Measurements from ENCODE around the gene SLC25A5.

DNA sequence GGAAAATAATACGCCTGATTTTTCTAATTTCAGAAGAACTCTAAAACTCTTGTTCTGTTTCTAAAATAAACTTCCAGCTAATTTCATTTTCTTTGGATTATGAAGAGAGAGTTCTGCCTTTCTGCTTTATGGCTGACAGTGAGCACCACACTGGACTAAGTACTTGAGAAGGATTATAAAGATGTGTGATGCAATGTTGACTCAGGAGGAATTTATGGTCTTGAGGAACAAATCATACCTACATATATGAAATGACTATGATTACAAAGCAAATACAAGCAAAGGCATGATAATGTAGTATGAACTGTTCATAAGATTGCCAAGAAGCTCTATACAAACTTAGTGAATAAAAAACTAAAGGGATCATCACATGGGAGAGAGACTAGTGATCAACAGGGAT is 13.0 kb upstream of the SLC25A5 start:
- TF ChIP-seq, protein P1, sequence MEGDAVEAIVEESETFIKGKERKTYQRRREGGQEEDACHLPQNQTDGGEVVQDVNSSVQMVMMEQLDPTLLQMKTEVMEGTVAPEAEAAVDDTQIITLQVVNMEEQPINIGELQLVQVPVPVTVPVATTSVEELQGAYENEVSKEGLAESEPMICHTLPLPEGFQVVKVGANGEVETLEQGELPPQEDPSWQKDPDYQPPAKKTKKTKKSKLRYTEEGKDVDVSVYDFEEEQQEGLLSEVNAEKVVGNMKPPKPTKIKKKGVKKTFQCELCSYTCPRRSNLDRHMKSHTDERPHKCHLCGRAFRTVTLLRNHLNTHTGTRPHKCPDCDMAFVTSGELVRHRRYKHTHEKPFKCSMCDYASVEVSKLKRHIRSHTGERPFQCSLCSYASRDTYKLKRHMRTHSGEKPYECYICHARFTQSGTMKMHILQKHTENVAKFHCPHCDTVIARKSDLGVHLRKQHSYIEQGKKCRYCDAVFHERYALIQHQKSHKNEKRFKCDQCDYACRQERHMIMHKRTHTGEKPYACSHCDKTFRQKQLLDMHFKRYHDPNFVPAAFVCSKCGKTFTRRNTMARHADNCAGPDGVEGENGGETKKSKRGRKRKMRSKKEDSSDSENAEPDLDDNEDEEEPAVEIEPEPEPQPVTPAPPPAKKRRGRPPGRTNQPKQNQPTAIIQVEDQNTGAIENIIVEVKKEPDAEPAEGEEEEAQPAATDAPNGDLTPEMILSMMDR (tag by site-specific recombination; IDR thresholded peaks at IDR 0.05) = no peak
- no peak for TF ChIP-seq ATF2 (tag by site-specific recombination; IDR thresholded peaks at IDR 0.05; ENCODE audit: low read depth)
- TF ChIP-seq, protein P2, sequence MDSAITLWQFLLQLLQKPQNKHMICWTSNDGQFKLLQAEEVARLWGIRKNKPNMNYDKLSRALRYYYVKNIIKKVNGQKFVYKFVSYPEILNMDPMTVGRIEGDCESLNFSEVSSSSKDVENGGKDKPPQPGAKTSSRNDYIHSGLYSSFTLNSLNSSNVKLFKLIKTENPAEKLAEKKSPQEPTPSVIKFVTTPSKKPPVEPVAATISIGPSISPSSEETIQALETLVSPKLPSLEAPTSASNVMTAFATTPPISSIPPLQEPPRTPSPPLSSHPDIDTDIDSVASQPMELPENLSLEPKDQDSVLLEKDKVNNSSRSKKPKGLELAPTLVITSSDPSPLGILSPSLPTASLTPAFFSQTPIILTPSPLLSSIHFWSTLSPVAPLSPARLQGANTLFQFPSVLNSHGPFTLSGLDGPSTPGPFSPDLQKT (IDR thresholded peaks at IDR 0.05; ENCODE audit: borderline replicate concordance, low read depth, low read length) = no peak
- no peak for TF ChIP-seq GLI4 (tag by site-specific recombination; IDR thresholded peaks at IDR 0.05)
- TF ChIP-seq ZNF560 (tag by site-specific recombination; IDR thresholded peaks at IDR 0.05; ENCODE audit: borderline replicate concordance) = no peak
- TF ChIP-seq ZEB2 (tag by site-specific recombination; IDR thresholded peaks at IDR 0.05) = no peak
- TF ChIP-seq ZNF138 (tag by site-specific recombination; IDR thresholded peaks at IDR 0.05; ENCODE audit: borderline replicate concordance) = no peak
- TF ChIP-seq ZNF266 (tag by site-specific recombination; IDR thresholded peaks at IDR 0.05; ENCODE audit: low read depth) = no peak
- no peak for TF ChIP-seq ZBTB17 (tag by site-specific recombination; IDR thresholded peaks at IDR 0.05)
- no peak for TF ChIP-seq ZNF175 (tag by site-specific recombination; IDR thresholded peaks at IDR 0.05)
- no peak for TF ChIP-seq KLF1 (tag by site-specific recombination; IDR thresholded peaks at IDR 0.05)

Data from HEK293 (cell line).